GM12878 (cell line): ENCODE measurements around the gene CDH20. TPM values are rescaled to one million over a fixed set of nuclear protein-coding genes. Genes with fewer than 3 reads are reported as not detected.

ENCODE experiments used
- ATAC-seq: fragments of 200-7000 bp; cut with Tn5 transposase; 3 replicates; pipeline ENCODE4 v1.9.1; 2020; ENCODE audit warnings: mild to moderate bottlenecking, moderate library complexity
- BruUV-seq: library from RNA; stranded (reverse); fragments of 400-500 nt; replicated peaks from 2 replicates; lab custom pipeline; 2021; lab: Mats Ljungman, UMichigan
- CTCF ChIA-PET: fragments of 300-600 bp; sonication (Branson Sonifier 250); formaldehyde crosslinking; extraction: SDS; loops from one replicate; lab custom pipeline; 2021; ENCODE audit warnings: inconsistent platforms; lab: Yijun Ruan, JAX
- POLR2A ChIA-PET: fragments of 350-600 bp; formaldehyde crosslinking; extraction: SDS; loops from one replicate; lab custom pipeline; 2021; ENCODE audit warnings: inconsistent platforms; lab: Charles Lee
- RAD21 ChIA-PET: fragments of 300-600 bp; sonication (Branson Sonifier 250); formaldehyde crosslinking; loops from one replicate; lab custom pipeline; 2023; ENCODE audit warnings: antibody characterized with exemption; ENCODE audit not compliant: unreplicated experiment; lab: Charles Lee
- SMC1A ChIA-PET: fragments of 300-600 bp; sonication (Branson Sonifier 250); formaldehyde crosslinking; loops from one replicate; lab custom pipeline; 2023; ENCODE audit not compliant: unreplicated experiment, uncharacterized antibody; lab: Charles Lee
- DNase-seq: peaks from one replicate; pipeline ENCODE4 v3.0.0-alpha.2; 2011; ENCODE audit warnings: low read depth, low spot score
- FAIRE-seq: peaks from 3 replicates; lab custom pipeline; 2011; peaks lifted over from hg19 to GRCh38; lab: Jason Lieb, UNC
- H2AFZ ChIP-seq: 2 replicates; pipeline ENCODE4 v1.6.0; 2011; ENCODE audit warnings: low read depth, low read length, control low read depth; ENCODE audit not compliant: control insufficient read depth
- H3K27ac ChIP-seq: 2 replicates; pipeline ENCODE4 v1.5.1; 2011; ENCODE audit warnings: control low read depth; ENCODE audit not compliant: control insufficient read depth, insufficient read depth
- H3K27me3 ChIP-seq, 2 experiments: replicated peaks in 1 of 2; 2 replicates each; pipeline versions ENCODE4 v1.6.0 to v1.6.1; 2011; ENCODE audit warnings: low read length in 1 of 2; ENCODE audit not compliant: control insufficient read depth in 2 of 2, insufficient read depth in 2 of 2
- H3K36me3 ChIP-seq, 2 experiments: 2 replicates each; pipeline ENCODE4 v1.5.1; 2011; ENCODE audit warnings: low read length in 1 of 2; ENCODE audit not compliant: control insufficient read depth in 2 of 2, insufficient read depth in 2 of 2
- H3K4me1 ChIP-seq: 2 replicates; pipeline ENCODE4 v1.6.1; 2011; ENCODE audit warnings: mild to moderate bottlenecking, low read length, moderate library complexity, mixed read lengths; ENCODE audit not compliant: control insufficient read depth, insufficient read depth
- H3K4me2 ChIP-seq: 2 replicates; pipeline ENCODE4 v1.6.0; 2011; ENCODE audit warnings: control low read depth; ENCODE audit not compliant: control insufficient read depth, insufficient read depth
- H3K4me3 ChIP-seq: fragments of 200-600 bp; sonication (generic); 2 replicates; pipeline ENCODE4 v1.5.1; 2016
- H3K79me2 ChIP-seq: 2 replicates; pipeline ENCODE4 v1.6.0; 2011; ENCODE audit warnings: low read length; ENCODE audit not compliant: control insufficient read depth, insufficient read depth
- H3K9ac ChIP-seq: 2 replicates; pipeline ENCODE4 v1.8.0; 2011; ENCODE audit warnings: low read length, control low read depth, mixed read lengths; ENCODE audit not compliant: control insufficient read depth, insufficient read depth
- H3K9me3 ChIP-seq: replicated peaks from 3 replicates; pipeline ENCODE4 v1.5.1; 2011; ENCODE audit warnings: mild to moderate bottlenecking, low read length; ENCODE audit not compliant: control insufficient read depth, insufficient read depth
- H4K20me1 ChIP-seq: 2 replicates; pipeline ENCODE4 v1.6.0; 2011; ENCODE audit not compliant: control insufficient read depth, insufficient read depth
- BMI1 ChIP-seq: fragments of 450-650 bp; IDR thresholded peaks from 2 replicates; pipeline ENCODE4 v1.6.1; 2016; ENCODE audit warnings: mild to moderate bottlenecking, moderate library complexity, borderline replicate concordance
- CEBPB ChIP-seq, 2 experiments: fragments of 150-350 bp in 1 of 2; IDR thresholded peaks; 2 replicates each; pipeline ENCODE4 v1.6.1; 2012 to 2014; ENCODE audit warnings: low read depth in 2 of 2, low read length in 2 of 2, borderline replicate concordance in 1 of 2, inconsistent platforms in 1 of 2
- CTCF ChIP-seq, 3 experiments: IDR thresholded peaks in 2 of 3; conservative IDR thresholded peaks in 1 of 3; 2 replicates each; pipeline ENCODE4 v1.5.1; 2011; ENCODE audit warnings: low read depth in 3 of 3, low read length in 3 of 3, mild to moderate bottlenecking in 3 of 3, control low read depth in 2 of 3, moderate library complexity in 2 of 3, inconsistent platforms in 1 of 3, mixed read lengths in 1 of 3; ENCODE audit not compliant: control insufficient read depth in 2 of 3, insufficient read depth in 1 of 3; ENCODE audit errors: extremely low read depth in 1 of 3
- E4F1 ChIP-seq: fragments of 450-650 bp; IDR thresholded peaks from 2 replicates; pipeline ENCODE4 v1.6.1; 2018; ENCODE audit warnings: borderline replicate concordance, mild to moderate bottlenecking; ENCODE audit not compliant: partially characterized antibody
- EP300 ChIP-seq, 2 experiments: fragments of 150-350 bp in 1 of 2; IDR thresholded peaks; 2 replicates each; pipeline ENCODE4 v1.6.1; 2011 to 2012; ENCODE audit warnings: low read depth in 2 of 2, low read length in 2 of 2, borderline replicate concordance in 1 of 2, improper control_type of control experiment in 1 of 2, inconsistent platforms in 1 of 2; ENCODE audit not compliant: control insufficient read depth in 1 of 2
- ESRRA ChIP-seq: IDR thresholded peaks from 2 replicates; pipeline ENCODE4 v1.6.1; 2012; ENCODE audit warnings: mild to moderate bottlenecking, low read length, improper control_type of control experiment
- FOXK2 ChIP-seq: fragments of 450-650 bp; IDR thresholded peaks from 2 replicates; pipeline ENCODE4 v1.6.1; 2017; ENCODE audit warnings: mild to moderate bottlenecking, moderate library complexity
- JUNB ChIP-seq: IDR thresholded peaks from 2 replicates; pipeline ENCODE4 v1.6.1; 2016; ENCODE audit warnings: antibody characterized with exemption, mild to moderate bottlenecking
- MAX ChIP-seq: IDR thresholded peaks from 2 replicates; pipeline ENCODE4 v1.6.1; 2012; ENCODE audit warnings: low read depth, low read length, improper control_type of control experiment
- MTA3 ChIP-seq: IDR thresholded peaks from 2 replicates; pipeline ENCODE4 v1.6.1; 2012; ENCODE audit warnings: low read length, inconsistent platforms, borderline replicate concordance
- PML ChIP-seq: IDR thresholded peaks from 2 replicates; pipeline ENCODE4 v1.6.1; 2012; ENCODE audit warnings: low read length, inconsistent platforms
- RAD51 ChIP-seq: fragments of 450-650 bp; IDR thresholded peaks from 2 replicates; pipeline ENCODE4 v1.6.1; 2016; ENCODE audit warnings: moderate library complexity, mild to moderate bottlenecking, inconsistent platforms
- TAF1 ChIP-seq: IDR thresholded peaks from 2 replicates; pipeline ENCODE4 v1.6.1; 2011; ENCODE audit warnings: mild to moderate bottlenecking, low read depth, low read length, borderline replicate concordance
- TARDBP ChIP-seq: IDR thresholded peaks from 2 replicates; pipeline ENCODE4 v1.6.1; 2016; ENCODE audit warnings: borderline replicate concordance
- TCF12 ChIP-seq: IDR thresholded peaks from 2 replicates; pipeline ENCODE4 v1.6.1; 2011; ENCODE audit warnings: low read depth, mild to moderate bottlenecking, low read length
- WRNIP1 ChIP-seq: IDR thresholded peaks from 2 replicates; pipeline ENCODE4 v1.6.1; 2011; ENCODE audit warnings: low read depth, low read length, improper control_type of control experiment, borderline replicate concordance
- ZBTB33 ChIP-seq: fragments of 450-650 bp; IDR thresholded peaks from 2 replicates; pipeline ENCODE4 v1.6.1; 2017; ENCODE audit warnings: mild to moderate bottlenecking
- WGBS: methylation state at CpG from one replicate; pipeline ENCODE4 v1.1.6; 2016; ENCODE audit warnings: low lambda C conversion rate; ENCODE audit not compliant: insufficient replicate concordance, insufficient coverage; ENCODE audit errors: missing lambda C conversion rate; 5-methylcytosine and 5-hydroxymethylcytosine counted together
- in situ Hi-C: fragments of 300-500 bp; cut with MboI; formaldehyde crosslinking; loops from 9 replicates; pipeline ENCODE4 v1.14.3; 2018; ENCODE audit warnings: mixed read lengths
- intact Hi-C: fragments of 100-400 bp; cut with micrococcal nuclease; formaldehyde crosslinking; loops from one replicate; pipeline ENCODE4 v1.14.2; 2022; ENCODE audit not compliant: unreplicated experiment
- polyA plus RNA-seq, 11 experiments: library from polyadenylated mRNA; depleted of rRNA in 4 of 11; unstranded in 6 of 11; stranded (reverse) in 5 of 11; fragments of >200 nt; fragmentation: Nextera tagmentation in 4 of 11; fragmentation: Illumina TruSeq in 1 of 11; extraction: Ambion mirVana in 4 of 11; extraction: Trizol in 1 of 11; gene quantifications; 1 replicate in 1 of 11; 2 replicates in 10 of 11; pipeline versions ENCODE4 v1.2.1 to v1.2.3, GENCODE V29; 2011 to 2016; ENCODE audit warnings: inconsistent platforms in 2 of 11, missing spikeins in 2 of 11, low read depth in 1 of 11
- total RNA-seq, 4 experiments: library from RNA; depleted of rRNA in 3 of 4; stranded (reverse); fragments of >200 nt in 3 of 4; fragmentation: Illumina TruSeq in 1 of 4; extraction: Trizol in 1 of 4; gene quantifications; 2 replicates each; pipeline versions ENCODE4 v1.2.1 to v1.2.3, GENCODE V29; 2013 to 2021

Gene CDH20
- total and polyA plus RNA-seq, 10 of the 15 experiments (the other 5 are each of a cell fraction or from before 2014, with no cell fraction given), result not detected

GRCh38 chr18:61589724-61590065, 256.5 kb downstream of the CDH20 start:
- H3K36me3 ChIP-seq, result no peaks in the 10 kb centered on the region
- WGBS, result 48% methylated on average over 4 of the region's 4 CpGs
- SMC1A ChIA-PET, result no interaction called here

More at GRCh38 chr18:61589724-61590065, 256.5 kb downstream of the CDH20 start:
- no peak overlapping the region for H3K27ac ChIP-seq
- in situ Hi-C loops (no loop called here), intact Hi-C loops (no loop called here)
- no peaks in the 10 kb centered on the region for H4K20me1 ChIP-seq
- H3K9ac ChIP-seq, result no peak overlapping the region
- FAIRE-seq (no peak), ATAC-seq (no peak), DNase-seq (no peak)
- TF ChIP-seq TCF12, result no peak
- no peak for TF ChIP-seq CTCF (IDR thresholded peaks at IDR 0.05 in 2 of 3, conservative IDR thresholded peaks at IDR 0.05 in 1 of 3; ENCODE audit: control insufficient read depth in 2 of 3, extremely low read depth in 1 of 3, insufficient read depth in 1 of 3, low read depth in 3 of 3, low read length in 3 of 3)
- TF ChIP-seq CEBPB (IDR thresholded peaks at IDR 0.05; ENCODE audit: borderline replicate concordance in 1 of 2, low read depth in 2 of 2, low read length in 2 of 2), result no peak
- TF ChIP-seq FOXK2, result no peak
- TF ChIP-seq BMI1, result no peak
- no peak for TF ChIP-seq JUNB
- no peak for TF ChIP-seq ESRRA
- TF ChIP-seq TAF1, result no peak
- no peak for TF ChIP-seq MTA3
- no peak for TF ChIP-seq MAX
- no peak for TF ChIP-seq ZBTB33
- TF ChIP-seq WRNIP1, result no peak
- no peak for TF ChIP-seq E4F1
- no peak for TF ChIP-seq RAD51
- no peak for TF ChIP-seq TARDBP
- TF ChIP-seq PML, result no peak
- TF ChIP-seq EP300 (IDR thresholded peaks at IDR 0.05; ENCODE audit: borderline replicate concordance in 1 of 2, control insufficient read depth in 1 of 2, low read depth in 2 of 2, low read length in 2 of 2), result no peak
- H3K27me3 ChIP-seq, result no peaks in the 10 kb centered on the region
- ChIA-PET CTCF (interaction anchor here (0.5 to 1.4 kb wide), 4 partner anchors 9 to 848 kb away, joined by 3 to 4 read pairs (median 3); no protein-coding TSS in a partner anchor), POLR2A (no interaction called here), RAD21 (no interaction called here)
- no peak overlapping the region for H3K4me2 ChIP-seq
- BruUV-seq, result no TSS peak
- no peaks in the 10 kb centered on the region for H3K79me2 ChIP-seq
- H3K4me3 ChIP-seq, result no peak overlapping the region
- H3K4me1 ChIP-seq, result no peaks in the 10 kb centered on the region
- H2AFZ ChIP-seq, result no peak overlapping the region
- no peaks in the 10 kb centered on the region for H3K9me3 ChIP-seq
